RWPE2 (cell line): Measurements from ENCODE around the gene ZSCAN1.

Experiments used
- ATAC-seq: fragments of 200-7000 bp; cut with Tn5 transposase; 3 replicates; pipeline ENCODE4 v1.9.1; 2021; ENCODE audit warnings: low read depth
- DNase-seq: peaks from one replicate; pipeline ENCODE4 v3.0.0-alpha.2; 2020; ENCODE audit warnings: low spot score
- H3K27ac ChIP-seq: fragments of 450-650 bp; 2 replicates; pipeline ENCODE4 v1.5.1; 2017; ENCODE audit warnings: mild to moderate bottlenecking; ENCODE audit not compliant: poor library complexity, severe bottlenecking
- H3K27me3 ChIP-seq: fragments of 250-450 bp; sonication (Bioruptor Pico); 2 replicates; pipeline ENCODE4 v1.5.1; 2021; ENCODE audit warnings: mild to moderate bottlenecking, moderate library complexity; ENCODE audit not compliant: insufficient read depth, poor library complexity, severe bottlenecking
- H3K36me3 ChIP-seq: fragments of 250-450 bp; sonication (Bioruptor Pico); 2 replicates; pipeline ENCODE4 v1.5.1; 2020; ENCODE audit warnings: low read depth, mild to moderate bottlenecking, moderate library complexity
- H3K4me1 ChIP-seq: fragments of 250-450 bp; sonication (Bioruptor Pico); 2 replicates; pipeline ENCODE4 v1.5.1; 2021; ENCODE audit warnings: mild to moderate bottlenecking, moderate library complexity; ENCODE audit not compliant: insufficient read depth, poor library complexity, severe bottlenecking
- H3K4me3 ChIP-seq: fragments of 250-450 bp; sonication (Bioruptor Pico); 2 replicates; pipeline ENCODE4 v1.5.1; 2021; ENCODE audit warnings: mild to moderate bottlenecking, moderate library complexity; ENCODE audit not compliant: severe bottlenecking
- H3K9me3 ChIP-seq: fragments of 250-450 bp; sonication (Bioruptor Pico); 2 replicates; pipeline ENCODE4 v1.5.1; 2021; ENCODE audit warnings: mild to moderate bottlenecking, moderate library complexity; ENCODE audit not compliant: severe bottlenecking
- TF ChIP-seq, protein P1 (sequence below): fragments of 450-650 bp; IDR thresholded peaks from one replicate; pipeline ENCODE4 v1.5.1; 2017; ENCODE audit warnings: mild to moderate bottlenecking, moderate library complexity; ENCODE audit not compliant: poor library complexity, severe bottlenecking

The ZSCAN1 gene

DNA sequence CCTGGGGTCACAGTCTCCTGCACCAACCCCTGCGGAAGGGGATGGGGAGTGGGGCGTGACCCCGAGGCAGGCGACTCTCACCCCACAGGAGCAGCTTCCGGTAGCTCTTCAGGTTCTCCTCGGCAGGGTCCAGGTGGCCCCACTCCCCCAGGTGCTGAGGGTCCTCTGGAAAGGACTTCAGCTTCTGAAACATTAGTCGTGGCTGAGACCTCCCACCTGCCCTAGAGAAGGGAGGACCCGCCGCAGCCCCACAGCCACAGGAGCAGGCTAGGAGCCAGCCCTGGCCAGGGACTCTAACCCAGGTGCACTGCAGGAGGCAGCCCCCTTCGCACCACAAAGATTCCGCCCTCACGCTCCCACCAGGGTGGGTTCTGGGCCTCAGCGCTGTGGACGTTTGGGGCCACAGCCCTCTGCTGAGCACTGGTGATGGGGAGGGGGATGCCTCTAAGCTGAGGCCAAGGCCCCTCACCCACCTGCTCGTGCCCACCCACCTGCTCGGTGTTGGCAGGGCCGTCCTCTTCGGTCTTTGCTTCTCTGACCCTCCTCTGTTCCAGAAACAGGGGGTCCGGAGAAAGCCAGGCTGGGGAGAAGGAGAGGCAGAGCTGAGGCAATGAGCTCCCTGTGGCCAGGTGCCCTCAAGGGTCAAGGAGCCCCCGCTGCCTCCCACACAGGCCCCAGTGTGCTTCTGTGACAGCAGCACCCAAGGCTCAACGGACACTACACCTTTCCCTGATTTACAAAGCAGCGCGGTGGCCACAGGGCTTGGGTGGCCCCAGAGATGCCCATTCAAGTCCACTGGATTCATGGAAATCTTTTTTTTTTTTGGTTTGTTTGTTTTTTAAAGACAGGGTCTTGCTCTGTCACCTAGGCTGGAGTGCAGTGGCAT lies 53.2 kb downstream of the ZSCAN1 start:
- DNase-seq (no peak), ATAC-seq (no peak)
- TF ChIP-seq, protein P1, sequence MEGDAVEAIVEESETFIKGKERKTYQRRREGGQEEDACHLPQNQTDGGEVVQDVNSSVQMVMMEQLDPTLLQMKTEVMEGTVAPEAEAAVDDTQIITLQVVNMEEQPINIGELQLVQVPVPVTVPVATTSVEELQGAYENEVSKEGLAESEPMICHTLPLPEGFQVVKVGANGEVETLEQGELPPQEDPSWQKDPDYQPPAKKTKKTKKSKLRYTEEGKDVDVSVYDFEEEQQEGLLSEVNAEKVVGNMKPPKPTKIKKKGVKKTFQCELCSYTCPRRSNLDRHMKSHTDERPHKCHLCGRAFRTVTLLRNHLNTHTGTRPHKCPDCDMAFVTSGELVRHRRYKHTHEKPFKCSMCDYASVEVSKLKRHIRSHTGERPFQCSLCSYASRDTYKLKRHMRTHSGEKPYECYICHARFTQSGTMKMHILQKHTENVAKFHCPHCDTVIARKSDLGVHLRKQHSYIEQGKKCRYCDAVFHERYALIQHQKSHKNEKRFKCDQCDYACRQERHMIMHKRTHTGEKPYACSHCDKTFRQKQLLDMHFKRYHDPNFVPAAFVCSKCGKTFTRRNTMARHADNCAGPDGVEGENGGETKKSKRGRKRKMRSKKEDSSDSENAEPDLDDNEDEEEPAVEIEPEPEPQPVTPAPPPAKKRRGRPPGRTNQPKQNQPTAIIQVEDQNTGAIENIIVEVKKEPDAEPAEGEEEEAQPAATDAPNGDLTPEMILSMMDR = no peak
- Histone ChIP-seq H3K4me3 (no peak overlapping the region), H3K27ac (no peak overlapping the region), H3K27me3 (no peaks in the 10 kb centered on the region), H3K36me3 (no peaks in the 10 kb centered on the region), H3K9me3 (peaks cover 17% of the 10 kb centered on the region), H3K4me1 (no peaks in the 10 kb centered on the region)

DNA sequence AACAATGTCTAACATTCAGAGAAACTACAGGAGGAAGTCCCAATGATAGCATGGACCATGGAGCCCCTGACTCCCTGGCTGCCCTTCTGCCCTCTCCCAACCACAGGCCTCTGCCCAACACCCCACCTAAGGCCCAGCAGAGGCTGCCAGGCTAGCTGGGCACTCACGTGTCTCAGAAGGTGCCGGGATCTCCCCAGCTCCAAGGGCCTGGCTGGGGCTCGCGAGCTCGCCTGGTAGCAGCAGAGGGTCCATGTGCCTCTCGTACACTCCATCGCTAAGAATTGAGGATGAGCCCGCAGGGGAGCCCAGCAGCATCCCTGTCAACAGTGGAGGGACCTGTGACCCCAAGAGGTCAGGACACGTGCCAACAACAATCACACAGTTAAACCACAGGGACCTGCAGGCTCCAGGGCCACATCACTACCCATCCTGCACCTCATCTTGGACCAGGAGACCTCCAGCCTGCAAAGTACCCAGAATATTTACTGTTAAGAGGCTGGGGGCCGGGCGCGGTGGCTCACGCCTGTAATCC lies 54.8 kb downstream of the ZSCAN1 start:
- no peaks in the 10 kb centered on the region for H3K27me3 ChIP-seq
- no peak overlapping the region for H3K27ac ChIP-seq
- ATAC-seq (no peak), DNase-seq (no peak)
- TF ChIP-seq, protein P1 = no peak
- H3K4me1 ChIP-seq = no peaks in the 10 kb centered on the region
- no peaks in the 10 kb centered on the region for H3K36me3 ChIP-seq
- H3K9me3 ChIP-seq = peaks cover 20% of the 10 kb centered on the region
- H3K4me3 ChIP-seq = no peak overlapping the region

DNA sequence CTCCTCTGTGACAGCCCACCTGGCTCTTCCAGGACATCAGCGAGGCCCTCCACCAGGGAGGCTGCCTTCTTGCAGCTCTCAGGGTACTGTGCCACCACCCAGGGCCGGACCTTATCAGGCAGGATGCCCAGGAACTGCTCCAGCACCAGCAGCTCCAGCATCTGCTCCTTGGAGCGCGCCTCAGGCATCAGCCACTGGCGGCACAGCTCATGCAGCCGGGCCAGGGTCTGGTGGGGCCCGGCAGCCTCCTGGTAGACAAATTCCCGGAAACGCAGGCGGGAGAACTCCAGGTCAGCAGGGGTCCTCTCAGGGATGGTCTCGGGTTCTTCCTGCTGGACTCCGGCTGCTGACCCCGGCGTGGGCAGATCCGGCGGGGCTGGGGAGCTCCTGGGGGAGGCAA lies 56.0 kb downstream of the ZSCAN1 start:
- Histone ChIP-seq H3K27me3 (no peaks in the 10 kb centered on the region), H3K4me3 (no peak overlapping the region), H3K9me3 (peaks cover 10% of the 10 kb centered on the region), H3K4me1 (no peaks in the 10 kb centered on the region), H3K27ac (no peak overlapping the region), H3K36me3 (no peaks in the 10 kb centered on the region)
- no peak for ATAC-seq
- no peak for DNase-seq
- TF ChIP-seq, protein P1 = no peak

DNA sequence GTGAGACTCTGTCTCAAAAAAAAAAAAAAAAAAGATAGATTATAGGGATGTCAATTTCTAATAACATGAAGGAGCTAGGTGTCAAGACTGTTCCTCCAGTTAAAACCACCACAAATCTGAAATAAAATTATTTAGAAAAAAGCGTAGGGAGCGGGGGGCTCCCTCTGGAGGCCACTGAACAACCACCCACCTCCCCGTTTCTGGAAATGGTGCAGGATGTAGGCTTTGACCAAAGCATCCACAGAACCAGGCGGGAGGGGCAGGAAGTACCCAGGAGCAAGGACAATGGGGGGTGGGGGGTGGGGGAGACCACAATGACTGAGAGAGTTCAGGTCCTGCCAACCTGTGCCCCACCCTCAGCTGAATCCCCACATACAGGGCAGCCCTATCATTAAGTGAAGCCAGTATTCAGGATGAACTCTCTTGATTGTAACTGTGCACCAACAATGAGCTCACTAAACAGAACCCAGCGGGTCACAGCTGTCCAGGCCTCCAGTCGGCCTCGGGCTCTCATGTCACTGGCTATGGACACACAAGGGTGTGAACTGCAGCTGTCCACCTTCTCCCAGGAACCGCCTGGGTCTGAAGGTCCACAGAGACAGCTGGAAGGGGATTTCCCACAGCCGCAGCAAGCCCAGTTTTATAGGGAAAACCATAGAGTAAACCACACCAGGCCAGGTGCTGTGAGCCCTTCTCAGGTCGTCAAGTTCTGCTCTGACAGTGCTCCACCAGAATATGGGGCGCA lies 57.6 kb downstream of the ZSCAN1 start:
- DNase-seq (no peak), ATAC-seq (no peak)
- peaks cover 8% of the 10 kb centered on the region for H3K9me3 ChIP-seq
- H3K27me3 ChIP-seq = no peaks in the 10 kb centered on the region
- no peak overlapping the region for H3K27ac ChIP-seq
- no peaks in the 10 kb centered on the region for H3K4me1 ChIP-seq
- TF ChIP-seq, protein P1 = no peak
- no peaks in the 10 kb centered on the region for H3K36me3 ChIP-seq
- H3K4me3 ChIP-seq = no peak overlapping the region
